Kidney epithelial cell (primary cell): ENCODE results near the gene RCAN2. TPM values are rescaled to one million over a fixed set of nuclear protein-coding genes. Genes with fewer than 3 reads are reported as not detected.
A peak's percentile ranks its signal among the peaks of the same experiment; 100 is the strongest.

Experiments
- DNase-seq: peaks from one replicate; pipeline ENCODE4 v3.0.0-alpha.2; 2010; ENCODE audit warnings: low read depth
- H3K27me3 ChIP-seq: 2 replicates; pipeline ENCODE4 v1.6.0; 2011; ENCODE audit warnings: low read length; ENCODE audit not compliant: control insufficient read depth, insufficient read depth
- H3K36me3 ChIP-seq: 2 replicates; pipeline ENCODE4 v1.5.1; 2011; ENCODE audit warnings: low read length; ENCODE audit not compliant: control insufficient read depth, insufficient read depth
- H3K4me3 ChIP-seq: 2 replicates; pipeline ENCODE4 v1.5.1; 2011; ENCODE audit warnings: low read depth, mild to moderate bottlenecking, control low read depth, low read length
- CTCF ChIP-seq: IDR thresholded peaks from 2 replicates; pipeline ENCODE4 v1.5.1; 2011; ENCODE audit warnings: mild to moderate bottlenecking, moderate library complexity, low read length, control low read depth, inconsistent platforms; ENCODE audit not compliant: insufficient read depth, poor library complexity, severe bottlenecking
- total RNA-seq: library from RNA; depleted of rRNA; stranded (reverse); fragments of >200 nt; gene quantifications from 2 replicates; pipeline ENCODE4 v1.2.3, GENCODE V29; 2015

The RCAN2 gene
- total RNA-seq, 1 donor from 2014 or later = 6.2 TPM

- Histone ChIP-seq H3K36me3 (no peaks in the 10 kb centered on the region), H3K4me3 (no peak overlapping the region), H3K27me3 (no peaks in the 10 kb centered on the region)
- TF ChIP-seq CTCF = no peak
- no peak for DNase-seq
Observed at GRCh38 chr6:46376562-46377061, 114.6 kb downstream of the RCAN2 start.

GRCh38 chr6:46370622-46371021, 120.6 kb downstream of the RCAN2 start:
- H3K27me3 ChIP-seq = no peaks in the 10 kb centered on the region
- no peak overlapping the region for H3K4me3 ChIP-seq
- no peak for TF ChIP-seq CTCF
- no peaks in the 10 kb centered on the region for H3K36me3 ChIP-seq
- no peak for DNase-seq

GRCh38 chr6:46368169-46368536, 123.1 kb downstream of the RCAN2 start:
- no peak for DNase-seq
- Histone ChIP-seq H3K27me3 (no peaks in the 10 kb centered on the region), H3K36me3 (no peaks in the 10 kb centered on the region), H3K4me3 (no peak overlapping the region)
- no peak for TF ChIP-seq CTCF

GRCh38 chr6:46367354-46368168, 123.7 kb downstream of the RCAN2 start:
- Histone ChIP-seq H3K4me3 (no peak overlapping the region), H3K36me3 (no peaks in the 10 kb centered on the region), H3K27me3 (no peaks in the 10 kb centered on the region)
- no peak for TF ChIP-seq CTCF
- DNase-seq = no peak

GRCh38 chr6:46366190-46366900, 124.9 kb downstream of the RCAN2 start:
- no peaks in the 10 kb centered on the region for H3K27me3 ChIP-seq
- no peak for DNase-seq
- no peak for TF ChIP-seq CTCF
- no peaks in the 10 kb centered on the region for H3K36me3 ChIP-seq
- no peak overlapping the region for H3K4me3 ChIP-seq

- no peak overlapping the region for H3K4me3 ChIP-seq
- no peak for TF ChIP-seq CTCF
- no peaks in the 10 kb centered on the region for H3K36me3 ChIP-seq
- peak; percentile 9 for DNase-seq
- no peaks in the 10 kb centered on the region for H3K27me3 ChIP-seq
Observed at GRCh38 chr6:46357591-46357990, 133.7 kb downstream of the RCAN2 start.
